ENCODE data around the gene BTRC. TPM values are rescaled to one million over a fixed set of nuclear protein-coding genes. Genes with fewer than 3 reads are reported as not detected.
"Not testable (repeated sequence)": the region's sequence is repeated elsewhere in the genome, so short reads cannot be mapped to it uniquely, and the experiment has no call there.

Gene BTRC
- total RNA-seq, 1 donor: 3.3 TPM

DNA sequence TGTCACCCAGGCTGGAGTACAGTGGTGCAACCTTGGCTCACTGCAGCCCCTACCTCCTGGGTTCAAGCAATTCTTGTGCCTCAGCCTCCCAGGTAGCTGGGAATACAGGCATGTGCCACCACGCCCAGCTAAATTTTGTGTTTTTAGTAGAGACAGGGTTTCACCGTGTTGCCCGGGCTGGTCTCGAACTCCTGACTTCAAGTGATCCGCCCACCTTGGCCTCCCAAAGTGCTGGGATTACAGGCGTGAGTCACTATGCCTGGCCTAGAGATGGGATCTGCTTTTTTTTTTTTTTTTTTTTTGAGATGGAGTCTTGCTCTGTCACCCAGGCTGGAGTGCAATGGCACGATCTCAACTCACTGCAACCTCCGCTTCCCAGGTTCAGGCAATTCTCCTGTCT, 6.1 kb downstream of the BTRC start:
- H3K27me3 ChIP-seq (ENCODE audit: insufficient read depth, low read length); H3K4me3 ChIP-seq (ENCODE audit: low read length); H3K9me3 ChIP-seq (ENCODE audit: low read depth, low read length); H3K4me1 ChIP-seq (ENCODE audit: insufficient read depth, low read length): not testable (repeated sequence)

DNA sequence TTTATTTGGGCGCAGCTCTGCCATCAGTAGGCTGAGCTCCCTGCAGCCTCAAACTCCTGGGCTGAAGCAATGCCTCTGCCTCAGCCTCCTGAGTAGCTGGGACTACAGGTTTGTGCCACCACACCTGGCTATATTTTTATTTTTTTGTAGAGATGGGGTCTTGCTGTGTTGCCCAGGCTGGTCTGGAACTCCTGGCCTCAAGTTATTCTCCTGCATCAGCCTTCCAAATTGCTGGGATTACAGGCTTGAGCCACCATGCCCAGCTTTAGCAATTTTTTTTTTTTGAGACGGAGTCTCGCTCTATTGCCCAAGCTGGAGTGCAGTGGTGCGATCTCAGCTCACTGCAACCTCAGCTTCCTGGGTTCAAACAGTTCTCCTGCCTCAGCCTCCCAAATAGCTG, 6.9 kb downstream of the BTRC start:
- H3K4me1 ChIP-seq (ENCODE audit: insufficient read depth, low read length); H3K4me3 ChIP-seq (ENCODE audit: low read length); H3K9me3 ChIP-seq (ENCODE audit: low read depth, low read length); H3K27me3 ChIP-seq (ENCODE audit: insufficient read depth, low read length): not testable (repeated sequence)

DNA sequence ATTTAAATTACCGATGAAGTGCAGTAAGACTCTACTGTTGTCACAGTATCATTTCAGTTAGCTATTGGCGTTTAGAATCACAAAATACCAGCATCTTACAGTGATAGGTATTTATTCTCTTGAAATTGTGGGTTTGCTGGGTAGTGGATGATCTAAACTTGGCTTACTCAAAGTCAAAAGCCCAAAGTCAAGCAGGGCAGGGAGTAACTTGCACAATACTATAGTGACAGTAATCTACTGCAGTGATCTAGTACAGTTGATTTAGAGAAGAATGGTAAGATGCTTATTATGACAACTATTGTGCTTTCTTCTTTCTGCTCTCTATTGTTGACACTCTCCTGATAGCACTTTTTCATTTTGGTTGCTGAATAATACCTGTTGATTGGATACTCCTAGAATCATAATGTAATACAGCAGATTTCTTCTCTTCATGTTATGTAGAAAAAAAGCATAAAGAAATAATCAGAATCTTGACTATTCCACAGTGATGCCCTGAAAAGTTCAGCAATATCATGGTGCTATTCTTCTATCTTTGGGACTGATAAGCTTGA, 10.0 kb downstream of the BTRC start:
- Histone ChIP-seq H3K4me3 (ENCODE audit: low read length) (no peak overlapping the region), H3K4me1 (ENCODE audit: insufficient read depth, low read length) (no peaks in the 10 kb centered on the region), H3K9me3 (ENCODE audit: low read depth, low read length) (no peaks in the 10 kb centered on the region), H3K27me3 (ENCODE audit: insufficient read depth, low read length) (no peaks in the 10 kb centered on the region)

DNA sequence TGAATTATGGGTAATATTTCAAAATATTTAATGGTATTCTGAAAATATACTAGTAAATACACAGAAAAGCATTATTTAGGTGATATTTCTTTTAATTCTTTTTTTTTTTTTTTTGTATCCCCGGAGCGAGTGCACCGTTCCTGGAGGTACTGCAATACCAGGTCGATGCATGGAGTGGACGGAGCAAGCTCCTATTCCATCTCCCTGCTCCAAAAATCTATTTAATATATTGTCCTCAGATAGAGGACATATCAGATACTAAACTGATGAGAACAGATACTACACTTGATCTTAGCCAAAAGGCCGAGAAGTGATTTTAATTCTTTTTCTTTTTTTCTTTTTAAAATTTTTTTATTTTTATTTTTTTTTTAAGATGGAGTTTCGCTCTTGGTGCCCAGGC, 10.8 kb downstream of the BTRC start:
- Histone ChIP-seq H3K4me3 (ENCODE audit: low read length) (no peak overlapping the region), H3K4me1 (ENCODE audit: insufficient read depth, low read length) (no peaks in the 10 kb centered on the region), H3K27me3 (ENCODE audit: insufficient read depth, low read length) (no peaks in the 10 kb centered on the region), H3K9me3 (ENCODE audit: low read depth, low read length) (no peaks in the 10 kb centered on the region)

DNA sequence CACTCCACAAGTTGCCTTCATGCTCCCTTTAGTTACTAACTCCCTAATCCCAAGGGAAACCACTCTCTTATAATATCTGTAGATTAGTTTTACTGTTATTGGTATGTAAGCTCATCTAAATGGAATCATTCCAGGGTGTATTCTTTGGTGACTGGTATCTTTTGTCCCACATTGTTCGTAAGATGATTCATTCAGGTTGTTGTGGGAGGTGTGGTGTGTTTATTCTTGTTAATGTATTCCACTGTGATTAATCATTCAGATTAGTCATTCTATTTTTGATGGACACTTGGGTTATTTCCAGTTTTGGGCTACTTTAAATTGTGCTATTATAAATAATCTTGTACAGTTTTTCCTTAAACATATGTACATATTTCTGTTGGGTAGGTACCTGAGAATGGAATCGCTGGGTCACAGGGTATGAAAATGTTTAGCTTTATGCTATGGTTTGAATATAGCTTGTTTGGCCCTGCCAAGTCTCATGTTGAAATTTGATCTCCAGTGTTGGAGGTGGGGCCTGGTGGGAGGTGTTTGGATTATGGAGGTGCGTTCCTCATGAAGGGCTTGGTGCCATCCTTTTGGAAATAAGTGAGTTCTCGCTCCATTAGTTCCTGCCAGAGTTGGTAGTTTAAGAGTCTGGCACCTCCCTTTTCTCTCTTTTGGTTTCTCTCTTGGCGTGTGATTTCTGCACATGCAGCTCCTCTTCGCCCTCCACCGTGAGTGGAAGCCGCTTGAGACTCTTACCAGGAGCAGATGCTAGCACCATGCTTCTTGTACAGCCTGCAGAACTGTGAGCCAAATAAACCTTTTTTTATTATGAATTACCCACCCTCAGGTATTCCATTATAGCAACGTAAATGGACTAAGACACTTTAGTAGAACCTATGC, 13.8 kb downstream of the BTRC start:
- no peaks in the 10 kb centered on the region for H3K9me3 ChIP-seq (ENCODE audit: low read depth, low read length)
- H3K4me3 ChIP-seq (ENCODE audit: low read length): no peak overlapping the region
- no peaks in the 10 kb centered on the region for H3K27me3 ChIP-seq (ENCODE audit: insufficient read depth, low read length)
- no peaks in the 10 kb centered on the region for H3K4me1 ChIP-seq (ENCODE audit: insufficient read depth, low read length)

DNA sequence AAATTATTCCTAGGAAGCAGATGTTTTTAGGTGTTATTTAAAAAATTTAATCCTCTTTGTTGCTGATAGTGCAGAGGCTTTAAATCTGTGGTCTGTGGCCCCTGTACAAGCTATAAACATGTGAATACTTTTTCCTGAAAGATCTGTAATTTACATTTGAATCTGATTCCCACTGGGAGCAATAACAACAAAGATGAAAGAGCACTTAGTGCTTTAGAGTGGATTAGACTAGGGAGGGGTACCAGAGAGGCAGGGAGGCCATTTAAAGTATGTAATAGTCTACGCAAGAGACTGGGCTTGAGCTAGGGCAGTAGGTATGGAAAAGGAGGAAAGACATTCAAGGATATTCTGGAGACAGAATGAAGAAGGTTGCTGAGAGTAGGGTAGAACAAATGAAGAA, 19.1 kb downstream of the BTRC start:
- Histone ChIP-seq H3K27me3 (ENCODE audit: insufficient read depth, low read length) (no peaks in the 10 kb centered on the region), H3K4me1 (ENCODE audit: insufficient read depth, low read length) (peaks cover 6% of the 10 kb centered on the region), H3K9me3 (ENCODE audit: low read depth, low read length) (no peaks in the 10 kb centered on the region), H3K4me3 (ENCODE audit: low read length) (no peak overlapping the region)

DNA sequence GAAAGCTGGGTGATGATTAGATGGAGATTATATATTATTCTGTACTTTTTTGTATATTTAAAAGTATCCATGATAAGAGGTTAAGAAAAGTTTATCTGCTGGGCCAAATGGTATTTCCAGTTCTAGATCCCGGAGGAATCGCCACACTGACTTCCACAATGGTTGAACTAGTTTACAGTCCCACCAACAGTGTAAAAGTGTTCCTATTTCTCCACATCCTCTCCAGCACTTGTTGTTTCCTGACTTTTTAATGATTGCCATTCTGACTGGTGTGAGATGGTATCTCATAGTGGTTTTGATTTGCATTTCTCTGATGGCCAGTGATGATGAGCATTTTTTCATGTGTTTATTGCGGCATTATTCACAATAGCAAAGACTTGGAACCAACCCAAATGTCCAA, 20.0 kb downstream of the BTRC start:
- not testable (repeated sequence) for H3K27me3 ChIP-seq (ENCODE audit: insufficient read depth, low read length)

DNA sequence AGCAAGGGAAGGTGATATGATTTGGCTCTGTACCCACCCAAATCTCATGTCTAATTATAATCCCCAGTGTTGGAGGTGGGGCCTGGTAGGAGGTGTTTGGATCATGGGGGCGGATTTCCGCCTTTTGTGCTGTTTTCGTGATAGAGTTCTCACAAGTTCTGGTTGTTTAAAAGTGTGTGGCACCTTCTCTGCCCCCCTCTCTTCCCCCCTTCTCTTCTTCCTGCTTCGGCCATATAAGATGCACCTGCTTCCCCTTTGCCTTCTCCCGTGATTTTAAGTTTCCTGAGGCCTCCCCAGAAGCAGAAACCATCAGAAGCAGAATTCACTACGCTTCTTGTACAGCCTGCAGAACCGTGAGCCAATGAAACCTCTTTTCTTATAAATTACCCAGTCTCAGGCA, 21.1 kb downstream of the BTRC start:
- Histone ChIP-seq H3K4me1 (ENCODE audit: insufficient read depth, low read length) (peaks cover 6% of the 10 kb centered on the region), H3K4me3 (ENCODE audit: low read length) (no peak overlapping the region), H3K27me3 (ENCODE audit: insufficient read depth, low read length) (no peaks in the 10 kb centered on the region), H3K9me3 (ENCODE audit: low read depth, low read length) (no peaks in the 10 kb centered on the region)

More for the DNA sequence above, 20.0 kb downstream of the BTRC start:
- H3K4me1 ChIP-seq (ENCODE audit: insufficient read depth, low read length); H3K9me3 ChIP-seq (ENCODE audit: low read depth, low read length); H3K4me3 ChIP-seq (ENCODE audit: low read length): not testable (repeated sequence)

DNA sequence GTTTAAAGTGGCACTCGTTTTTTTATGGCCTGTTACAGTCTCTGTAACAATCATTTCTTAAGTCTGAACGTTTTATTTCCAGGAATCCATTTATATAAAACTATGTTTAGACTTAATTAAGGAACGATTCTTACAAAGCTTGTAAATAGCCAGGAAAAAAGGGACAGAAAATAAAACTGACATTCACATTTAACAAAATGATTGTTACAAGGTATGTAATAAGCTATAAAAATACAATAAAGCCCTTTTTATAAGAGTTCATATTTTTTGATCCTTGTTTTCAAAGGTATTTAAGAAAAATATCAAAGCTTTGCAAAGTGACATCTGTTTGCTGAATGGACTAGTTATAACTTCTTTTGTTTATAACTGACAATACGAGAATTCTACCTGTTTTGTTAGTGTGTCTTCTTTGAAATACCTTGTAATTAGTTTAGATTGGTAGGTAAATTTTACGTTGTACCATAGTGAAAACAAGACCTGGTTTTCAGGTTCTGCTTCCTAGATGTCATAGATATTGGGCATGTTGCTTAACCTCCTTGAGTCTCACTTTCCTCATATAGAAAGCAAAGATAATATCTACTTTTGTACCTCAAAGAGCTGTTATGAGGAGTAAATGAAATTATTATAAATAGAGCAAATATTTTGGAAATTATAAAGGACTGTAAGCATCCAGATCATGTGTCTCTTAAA, 25.8 kb downstream of the BTRC start:
- Histone ChIP-seq H3K9me3 (ENCODE audit: low read depth, low read length) (no peaks in the 10 kb centered on the region), H3K4me3 (ENCODE audit: low read length) (no peak overlapping the region), H3K4me1 (ENCODE audit: insufficient read depth, low read length) (peaks cover 5% of the 10 kb centered on the region), H3K27me3 (ENCODE audit: insufficient read depth, low read length) (no peaks in the 10 kb centered on the region)

DNA sequence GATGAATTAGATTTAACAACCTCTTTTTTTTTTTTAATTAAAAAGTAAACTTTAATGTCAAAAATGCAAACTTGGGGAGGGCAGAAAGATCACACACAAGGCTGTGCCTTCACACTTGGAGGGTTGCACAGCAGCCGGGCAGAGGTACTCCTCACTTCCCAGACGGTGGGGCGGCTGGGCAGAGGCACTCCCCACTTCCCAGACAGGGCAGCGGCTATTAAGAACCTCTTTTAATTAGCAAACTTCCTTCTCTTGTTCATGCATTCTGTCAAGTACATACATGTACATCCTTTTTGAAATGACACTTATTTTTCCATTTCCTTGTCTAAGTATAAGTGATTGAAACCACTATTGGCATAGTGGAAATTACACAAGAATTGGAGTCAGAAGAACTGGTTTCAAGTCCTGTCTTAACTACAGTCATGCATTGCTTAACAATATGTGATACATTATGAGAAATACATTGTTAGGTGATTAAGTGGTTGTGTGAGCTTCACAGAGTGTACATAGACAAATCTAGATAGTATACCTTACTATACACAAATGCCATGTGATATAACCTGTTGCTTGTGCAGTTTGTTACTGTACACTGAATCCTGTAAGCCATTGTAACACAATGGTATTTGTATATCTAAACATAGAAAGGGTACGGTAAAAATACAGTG, 26.5 kb downstream of the BTRC start:
- Histone ChIP-seq H3K4me3 (ENCODE audit: low read length) (no peak overlapping the region), H3K9me3 (ENCODE audit: low read depth, low read length) (no peaks in the 10 kb centered on the region), H3K27me3 (ENCODE audit: insufficient read depth, low read length) (no peaks in the 10 kb centered on the region), H3K4me1 (ENCODE audit: insufficient read depth, low read length) (no peaks in the 10 kb centered on the region)

DNA sequence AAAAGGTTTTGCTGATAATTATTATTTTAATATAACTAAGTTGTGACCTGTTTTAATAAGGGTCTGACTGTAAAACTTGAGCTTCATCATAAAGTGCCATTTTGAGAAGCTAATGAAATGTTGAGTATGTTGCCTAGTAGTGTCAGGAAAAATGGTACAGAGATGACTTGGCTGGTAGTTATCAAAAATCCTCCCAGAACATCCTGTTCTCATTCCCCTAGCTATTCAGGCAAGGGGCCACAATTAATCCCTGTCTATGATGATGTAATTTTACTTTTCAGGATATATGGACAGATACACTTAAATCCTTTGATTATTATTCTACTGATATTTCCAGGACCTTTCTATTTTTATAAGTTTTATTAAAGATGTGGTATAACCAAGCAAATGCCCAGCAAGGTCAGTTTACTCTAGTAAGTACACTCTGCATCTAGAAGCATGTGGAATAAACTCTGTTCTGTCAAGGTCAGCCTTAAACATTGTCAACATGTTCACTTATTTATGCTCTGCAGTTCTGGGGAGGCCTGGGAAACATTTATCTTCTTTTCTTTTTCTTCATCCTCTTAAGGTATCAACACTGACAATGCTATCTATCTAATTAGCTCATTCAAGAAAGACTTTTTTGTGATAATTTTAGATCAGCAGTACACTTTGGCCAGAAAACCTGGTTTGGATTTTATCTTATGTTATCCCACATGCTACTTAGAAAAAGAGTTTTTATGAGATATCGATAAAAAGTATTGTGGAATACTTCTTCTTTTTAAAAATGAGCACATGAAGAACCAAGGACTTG, 32.1 kb downstream of the BTRC start:
- Histone ChIP-seq H3K4me1 (ENCODE audit: insufficient read depth, low read length) (no peaks in the 10 kb centered on the region), H3K27me3 (ENCODE audit: insufficient read depth, low read length) (no peaks in the 10 kb centered on the region), H3K9me3 (ENCODE audit: low read depth, low read length) (no peaks in the 10 kb centered on the region), H3K4me3 (ENCODE audit: low read length) (no peak overlapping the region)

DNA sequence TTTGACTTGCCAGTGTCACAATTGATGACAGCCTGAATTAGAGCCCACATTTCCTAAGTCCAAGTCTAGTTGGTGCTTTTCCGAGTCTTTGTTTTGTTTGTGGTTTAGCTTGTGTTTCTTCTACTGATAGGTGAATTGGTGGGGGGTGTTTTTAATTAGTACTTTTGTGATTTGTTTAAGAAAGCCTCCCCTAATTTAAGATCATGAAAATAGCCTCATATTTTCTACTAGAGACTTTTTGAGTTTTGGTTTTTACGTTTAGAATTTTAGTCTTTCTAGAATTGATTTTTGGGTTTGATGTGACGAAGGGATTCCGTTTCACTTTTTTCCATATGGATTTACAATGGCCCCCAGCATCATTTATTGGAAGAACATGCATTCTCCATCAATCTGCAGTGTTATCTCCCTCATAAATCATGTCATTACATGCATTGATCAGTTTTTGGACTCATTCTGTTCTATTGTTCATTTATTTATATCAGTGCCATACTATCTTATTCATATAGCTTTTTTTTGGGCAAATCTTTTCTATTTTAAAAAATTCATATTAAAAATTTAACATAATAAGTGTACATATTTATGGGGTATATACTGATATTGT, 32.8 kb downstream of the BTRC start:
- Histone ChIP-seq H3K27me3 (ENCODE audit: insufficient read depth, low read length) (no peaks in the 10 kb centered on the region), H3K4me3 (ENCODE audit: low read length) (no peak overlapping the region), H3K9me3 (ENCODE audit: low read depth, low read length) (no peaks in the 10 kb centered on the region)

DNA sequence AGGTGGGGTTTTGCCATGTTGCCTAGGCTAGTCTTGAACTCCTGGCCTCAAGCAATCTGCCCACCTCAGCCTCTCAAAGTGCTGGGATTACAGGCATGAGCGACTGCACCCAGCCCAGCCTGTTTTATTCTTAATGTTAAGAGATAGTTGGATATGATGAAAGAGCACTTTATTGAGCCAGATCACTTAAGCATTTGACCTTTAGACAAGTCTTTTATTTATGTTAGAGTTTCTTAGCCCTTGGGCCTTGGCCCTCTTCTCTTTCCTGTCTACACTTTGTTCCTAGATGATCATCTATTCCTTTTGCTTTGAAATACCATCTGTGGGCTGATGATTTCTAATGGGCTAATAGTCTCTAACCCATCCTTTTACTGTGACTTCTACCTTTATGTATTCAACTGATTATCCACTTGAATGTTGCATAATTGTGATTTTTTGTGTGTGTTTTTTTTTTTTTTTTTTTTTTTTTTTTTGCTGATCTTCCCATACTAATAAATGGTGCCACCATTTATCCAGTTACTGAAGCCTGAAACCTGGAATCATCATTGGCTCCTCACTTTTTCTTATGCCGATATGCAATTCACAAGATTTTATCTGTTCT, 34.8 kb downstream of the BTRC start:
- H3K4me3 ChIP-seq (ENCODE audit: low read length): no peak overlapping the region
- no peaks in the 10 kb centered on the region for H3K27me3 ChIP-seq (ENCODE audit: insufficient read depth, low read length)
- no peaks in the 10 kb centered on the region for H3K4me1 ChIP-seq (ENCODE audit: insufficient read depth, low read length)
- no peaks in the 10 kb centered on the region for H3K9me3 ChIP-seq (ENCODE audit: low read depth, low read length)

More for the DNA sequence above, 32.8 kb downstream of the BTRC start:
- no peaks in the 10 kb centered on the region for H3K4me1 ChIP-seq (ENCODE audit: insufficient read depth, low read length)

DNA sequence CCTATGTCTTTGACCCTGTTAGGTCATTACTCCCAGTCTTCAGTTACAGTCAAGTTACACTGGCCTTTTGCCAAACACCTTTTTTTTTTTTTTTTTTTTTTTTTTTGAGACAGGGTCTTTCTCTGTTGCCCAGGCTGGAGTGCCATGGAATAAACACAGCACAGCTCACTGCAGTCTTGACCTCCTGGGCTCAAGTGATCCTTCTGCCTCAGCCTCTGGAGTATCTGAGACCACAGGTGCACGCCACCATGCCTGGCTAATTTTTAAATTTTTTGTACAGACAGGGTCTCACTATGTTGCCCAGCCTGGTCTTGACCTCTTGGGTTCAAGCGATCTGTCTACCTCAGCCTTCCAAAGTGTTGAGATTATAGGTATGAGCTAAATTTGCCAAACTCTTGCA, 35.6 kb downstream of the BTRC start:
- not testable (repeated sequence) for H3K4me3 ChIP-seq (ENCODE audit: low read length); H3K4me1 ChIP-seq (ENCODE audit: insufficient read depth, low read length); H3K27me3 ChIP-seq (ENCODE audit: insufficient read depth, low read length); H3K9me3 ChIP-seq (ENCODE audit: low read depth, low read length)

All from mononuclear cell (primary cell).